ENCODE data around the gene COL23A1. TPM values are rescaled to one million over a fixed set of nuclear protein-coding genes. Genes with fewer than 3 reads are reported as not detected.

Gene COL23A1
- total RNA-seq, 2 donors from 2014 or later, result 1.5 to 2.5 TPM

GRCh38 chr5:178282391-178282790 lies 307.8 kb downstream of the COL23A1 start:
- Histone ChIP-seq H3K27ac (no peak overlapping the region), H3K27me3 (replicated peaks; ENCODE audit: insufficient read depth) (no peaks in the 10 kb centered on the region), H3K9me3 (peaks cover 4% of the 10 kb centered on the region), H3K4me1 (ENCODE audit: control insufficient read depth in 1 of 2, low read depth in 2 of 2) (peaks cover 0 to 7% of the 10 kb centered on the region in 2 donors), H3K36me3 (no peaks in the 10 kb centered on the region), H3K4me3 (no peak overlapping the region)
- TF ChIP-seq, protein P1, sequence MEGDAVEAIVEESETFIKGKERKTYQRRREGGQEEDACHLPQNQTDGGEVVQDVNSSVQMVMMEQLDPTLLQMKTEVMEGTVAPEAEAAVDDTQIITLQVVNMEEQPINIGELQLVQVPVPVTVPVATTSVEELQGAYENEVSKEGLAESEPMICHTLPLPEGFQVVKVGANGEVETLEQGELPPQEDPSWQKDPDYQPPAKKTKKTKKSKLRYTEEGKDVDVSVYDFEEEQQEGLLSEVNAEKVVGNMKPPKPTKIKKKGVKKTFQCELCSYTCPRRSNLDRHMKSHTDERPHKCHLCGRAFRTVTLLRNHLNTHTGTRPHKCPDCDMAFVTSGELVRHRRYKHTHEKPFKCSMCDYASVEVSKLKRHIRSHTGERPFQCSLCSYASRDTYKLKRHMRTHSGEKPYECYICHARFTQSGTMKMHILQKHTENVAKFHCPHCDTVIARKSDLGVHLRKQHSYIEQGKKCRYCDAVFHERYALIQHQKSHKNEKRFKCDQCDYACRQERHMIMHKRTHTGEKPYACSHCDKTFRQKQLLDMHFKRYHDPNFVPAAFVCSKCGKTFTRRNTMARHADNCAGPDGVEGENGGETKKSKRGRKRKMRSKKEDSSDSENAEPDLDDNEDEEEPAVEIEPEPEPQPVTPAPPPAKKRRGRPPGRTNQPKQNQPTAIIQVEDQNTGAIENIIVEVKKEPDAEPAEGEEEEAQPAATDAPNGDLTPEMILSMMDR (IDR thresholded peaks at IDR 0.05), result no peak
- DNase-seq (ENCODE audit: low spot score), result no peak
- no peak for ATAC-seq (ENCODE audit: insufficient number of reproducible peaks, low FRiP score, low read depth)

GRCh38 chr5:178281331-178281730 lies 308.9 kb downstream of the COL23A1 start:
- ATAC-seq (ENCODE audit: insufficient number of reproducible peaks, low FRiP score, low read depth) (no peak), DNase-seq (ENCODE audit: low spot score) (no peak)
- Histone ChIP-seq H3K9me3 (peaks cover 4% of the 10 kb centered on the region), H3K4me1 (ENCODE audit: control insufficient read depth in 1 of 2, low read depth in 2 of 2) (peaks cover 0 to 7% of the 10 kb centered on the region in 2 donors), H3K36me3 (no peaks in the 10 kb centered on the region), H3K27me3 (replicated peaks; ENCODE audit: insufficient read depth) (no peaks in the 10 kb centered on the region), H3K4me3 (no peak overlapping the region), H3K27ac (no peak overlapping the region)
- TF ChIP-seq, protein P1 (IDR thresholded peaks at IDR 0.05), result no peak

- no peak for DNase-seq (ENCODE audit: low spot score)
- H3K27me3 ChIP-seq (replicated peaks; ENCODE audit: insufficient read depth), result no peaks in the 10 kb centered on the region
- TF ChIP-seq, protein P1 (IDR thresholded peaks at IDR 0.05), result no peak
These were observed 309.6 kb downstream of the COL23A1 start for GRCh38 chr5:178280631-178281030.

GRCh38 chr5:178279723-178280438 lies 310.3 kb downstream of the COL23A1 start:
- ATAC-seq (ENCODE audit: insufficient number of reproducible peaks, low FRiP score, low read depth), result peak; percentile 72
- TF ChIP-seq, protein P1 (IDR thresholded peaks at IDR 0.05), result peak; percentile 84
- Histone ChIP-seq H3K9me3 (peaks cover 4% of the 10 kb centered on the region), H3K4me3 (no peak overlapping the region), H3K27ac (no peak overlapping the region), H3K36me3 (no peaks in the 10 kb centered on the region), H3K4me1 (ENCODE audit: control insufficient read depth in 1 of 2, low read depth in 2 of 2) (peaks cover 0 to 7% of the 10 kb centered on the region in 2 donors), H3K27me3 (replicated peaks; ENCODE audit: insufficient read depth) (no peaks in the 10 kb centered on the region)
- DNase-seq (ENCODE audit: low spot score), result peak; percentile 29

More at GRCh38 chr5:178280631-178281030, 309.6 kb downstream of the COL23A1 start:
- no peak overlapping the region for H3K4me3 ChIP-seq
- peaks cover 0 to 7% of the 10 kb centered on the region in 2 donors for H3K4me1 ChIP-seq (ENCODE audit: control insufficient read depth in 1 of 2, low read depth in 2 of 2)
- ATAC-seq (ENCODE audit: insufficient number of reproducible peaks, low FRiP score, low read depth), result no peak
- H3K9me3 ChIP-seq, result peaks cover 4% of the 10 kb centered on the region
- no peaks in the 10 kb centered on the region for H3K36me3 ChIP-seq
- H3K27ac ChIP-seq, result no peak overlapping the region

- Histone ChIP-seq H3K27ac (no peak overlapping the region), H3K9me3 (peaks cover 4% of the 10 kb centered on the region), H3K4me1 (ENCODE audit: control insufficient read depth in 1 of 2, low read depth in 2 of 2) (peaks cover 0 to 7% of the 10 kb centered on the region in 2 donors), H3K27me3 (replicated peaks; ENCODE audit: insufficient read depth) (no peaks in the 10 kb centered on the region), H3K4me3 (no peak overlapping the region), H3K36me3 (no peaks in the 10 kb centered on the region)
- DNase-seq (ENCODE audit: low spot score) (no peak), ATAC-seq (ENCODE audit: insufficient number of reproducible peaks, low FRiP score, low read depth) (no peak)
- TF ChIP-seq, protein P1 (IDR thresholded peaks at IDR 0.05), result no peak
These were observed 311.0 kb downstream of the COL23A1 start for GRCh38 chr5:178279026-178279722.

All from thoracic aorta (tissue), 2 donors.